NCI-H748 (cell line): ENCODE measurements around the gene CCDC184.
"Not testable (repeated sequence)": the region's sequence is repeated elsewhere in the genome, so short reads cannot be mapped to it uniquely, and the experiment has no call there.

ENCODE experiments used
- DNase-seq: peaks from one replicate; lab custom pipeline; 2025; ENCODE audit not compliant: unreplicated experiment; lab: John Stamatoyannopoulos, UW

The CCDC184 gene

DNA sequence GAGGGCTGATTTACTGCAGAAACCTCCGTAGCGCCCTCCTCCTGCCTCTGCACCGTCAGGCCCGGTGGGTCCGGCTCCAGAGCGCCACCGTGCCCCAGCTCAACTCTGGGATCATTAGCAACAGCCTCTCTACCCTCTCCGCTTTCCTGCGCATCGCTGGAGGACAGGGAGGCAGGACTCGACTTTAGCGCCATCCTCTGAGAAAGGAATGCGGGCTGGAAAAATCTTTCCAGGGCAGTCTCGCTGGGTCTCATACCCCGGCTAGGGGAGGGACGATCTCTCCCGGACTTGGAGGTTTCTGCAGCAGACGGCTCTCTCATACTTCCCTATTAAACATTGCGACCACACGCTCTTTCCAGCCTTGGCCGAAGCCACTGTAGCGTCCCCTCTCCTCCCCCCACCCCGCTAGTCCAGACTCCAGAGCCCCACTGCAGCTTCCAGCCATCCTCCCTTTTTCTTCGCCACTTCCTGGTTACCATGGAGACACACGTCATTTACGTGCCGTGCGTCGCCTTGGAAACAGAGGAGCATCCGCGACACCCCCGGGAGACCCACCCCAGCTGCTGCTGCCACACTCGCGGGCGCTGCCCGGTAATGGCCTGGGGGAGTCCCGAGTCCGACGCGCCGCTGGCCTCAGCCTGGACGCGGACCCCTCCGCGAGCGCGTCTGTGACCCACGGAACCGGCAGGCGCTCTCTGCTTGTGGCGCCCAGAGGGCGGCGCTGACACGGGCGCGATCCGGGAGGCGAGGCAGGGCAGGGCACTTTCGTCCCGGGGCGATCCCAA lies at the start of gene CCDC184:
Gene CCDC184, plus strand, starts transcription at position 554 of the 785 bp plus-strand sequence. CDS start 479 bp downstream, outside the sequence.
- peak; percentile 96 for DNase-seq

DNA sequence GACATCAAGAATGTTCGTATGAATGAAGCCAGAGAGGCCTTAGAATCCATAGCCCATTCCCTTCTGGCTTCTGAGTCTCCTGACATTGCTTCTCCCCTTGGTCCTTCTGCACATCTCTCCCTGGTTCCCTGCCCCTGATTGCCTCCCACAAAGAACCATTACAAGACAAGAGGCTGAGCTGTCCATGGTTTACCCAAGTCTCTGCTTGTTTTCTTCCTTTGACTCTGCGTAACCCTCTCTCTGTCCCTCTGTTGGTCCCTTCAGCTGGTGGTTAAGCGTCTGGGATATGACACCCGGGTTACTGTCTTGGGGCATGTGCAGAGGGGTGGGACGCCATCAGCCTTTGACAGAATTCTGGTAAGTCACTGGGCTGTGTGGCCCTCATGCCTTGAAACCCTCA lies 48.4 kb upstream of the CCDC184 start:
- DNase-seq: no peak

DNA sequence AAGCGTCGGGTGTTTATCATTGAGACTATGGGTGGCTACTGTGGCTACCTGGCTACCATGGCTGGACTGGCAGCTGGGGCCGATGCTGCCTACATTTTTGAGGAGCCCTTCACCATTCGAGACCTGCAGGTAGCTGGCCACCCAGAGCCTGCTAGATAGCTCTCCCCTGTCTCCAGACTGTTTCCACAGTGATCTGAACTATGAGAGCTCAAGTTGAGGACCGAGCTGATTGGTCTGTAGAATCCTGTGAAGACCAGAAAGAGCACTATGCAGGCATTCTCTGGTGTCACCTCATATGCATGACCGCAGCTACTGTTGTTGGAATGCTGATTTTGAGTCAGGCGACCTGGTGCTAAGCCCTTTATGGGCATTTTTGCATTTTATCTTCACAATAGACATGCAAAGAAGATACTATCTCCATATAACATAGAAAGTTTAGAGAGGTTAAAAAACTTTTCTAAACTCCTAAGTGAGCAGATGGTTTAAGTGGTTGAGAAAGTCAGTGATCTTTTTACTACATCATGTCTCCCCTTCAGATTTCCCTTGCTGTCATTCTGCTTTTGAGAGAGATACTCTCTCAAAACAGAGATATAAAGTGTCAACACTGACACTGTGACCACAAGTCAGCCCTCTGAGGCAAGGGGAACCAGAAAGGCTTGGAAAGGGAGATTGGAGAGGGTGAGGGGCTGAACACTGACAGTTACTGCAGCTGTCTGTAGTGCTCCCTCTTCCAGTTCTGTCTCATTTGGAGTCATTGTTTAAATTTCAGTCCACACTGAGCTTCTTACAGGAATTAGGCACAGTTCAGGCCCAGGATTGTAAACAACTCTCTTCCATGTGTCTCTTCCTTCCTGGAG lies 40.4 kb upstream of the CCDC184 start:
- no peak for DNase-seq

DNA sequence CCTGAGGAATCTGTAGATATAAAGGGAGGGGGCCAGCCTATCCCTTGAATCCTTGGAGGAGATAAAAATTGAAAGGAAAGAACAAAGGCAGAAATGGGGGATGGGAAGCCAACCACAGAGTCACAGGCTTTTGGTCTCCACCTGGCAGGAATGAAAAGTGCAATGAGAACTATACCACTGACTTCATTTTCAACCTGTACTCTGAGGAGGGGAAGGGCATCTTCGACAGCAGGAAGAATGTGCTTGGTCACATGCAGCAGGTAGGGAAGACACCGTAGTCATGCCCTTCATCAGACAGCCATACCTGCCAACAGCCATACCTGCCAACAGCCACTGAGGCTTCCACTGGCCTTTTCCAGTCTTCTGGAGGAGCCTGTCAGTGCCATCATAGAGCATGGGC lies 39.5 kb upstream of the CCDC184 start:
- DNase-seq: no peak

DNA sequence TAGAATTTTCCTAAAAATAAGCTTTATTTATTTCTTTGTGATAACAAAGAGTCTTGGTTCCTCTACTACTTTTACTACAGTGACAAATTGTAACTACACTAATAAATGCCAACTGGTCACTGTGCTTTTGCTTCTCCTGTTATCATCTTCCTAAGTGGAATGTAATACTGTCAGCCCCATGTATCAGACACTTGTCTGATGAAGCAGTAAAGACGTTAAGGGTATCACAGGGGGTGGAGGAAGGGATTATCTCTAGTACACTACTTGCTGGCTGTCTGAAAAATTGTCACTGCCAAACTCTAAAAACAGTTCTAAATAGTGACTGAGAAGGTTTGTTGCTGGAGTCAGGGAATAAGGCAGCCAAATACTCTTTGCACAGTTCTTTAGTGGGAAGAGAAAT lies 37.5 kb upstream of the CCDC184 start:
- DNase-seq: no peak

DNA sequence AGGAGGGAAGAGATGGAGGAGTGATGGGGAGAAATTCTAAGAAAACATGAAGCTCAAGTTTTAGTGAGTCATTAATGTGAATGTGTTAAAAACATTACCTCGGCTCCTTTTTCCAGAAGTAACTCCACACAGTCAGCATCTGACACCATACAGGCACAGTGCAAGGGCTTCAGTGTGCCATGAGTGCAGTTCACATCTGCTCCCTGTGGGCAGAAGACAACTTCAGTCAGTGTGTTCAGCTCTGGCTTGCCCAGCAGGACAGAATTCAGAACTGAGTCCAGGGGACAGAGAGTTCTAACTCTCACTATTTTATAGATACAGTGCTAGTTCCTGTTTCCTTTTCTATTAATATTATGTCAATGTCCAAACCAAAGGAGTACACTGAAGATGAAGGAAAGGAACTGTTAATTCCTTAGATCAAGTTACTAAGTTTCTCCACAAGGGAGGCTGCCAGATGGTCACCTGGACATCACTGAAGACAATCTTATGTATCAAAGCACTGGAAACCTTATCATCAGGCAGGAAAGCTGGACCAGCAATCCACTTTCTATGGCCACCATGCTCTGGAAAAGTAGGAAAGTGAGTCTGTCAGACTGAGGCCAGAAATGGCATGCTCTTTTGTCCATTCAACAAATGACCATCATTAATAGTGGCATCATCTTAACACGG lies 32.2 kb upstream of the CCDC184 start:
- DNase-seq: no peak

DNA sequence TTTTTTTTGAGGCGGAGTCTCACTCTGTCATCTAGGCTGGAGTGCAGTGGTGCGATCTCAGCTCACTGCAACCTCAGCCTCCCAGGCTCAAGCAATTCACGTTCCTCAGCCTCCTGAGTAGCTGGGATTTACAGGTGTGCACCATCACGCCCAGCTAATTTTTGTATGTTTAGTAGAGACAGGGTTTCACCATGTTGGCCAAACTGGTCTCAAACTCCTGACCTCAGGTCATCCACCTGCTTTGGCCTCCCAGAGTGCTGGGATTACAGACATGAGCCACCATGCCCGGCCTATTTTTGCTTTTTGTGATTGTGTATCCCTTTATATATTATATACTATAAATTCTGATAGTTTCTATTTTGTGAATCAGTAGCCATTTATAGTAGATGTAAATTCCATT lies 27.7 kb upstream of the CCDC184 start:
- not testable (repeated sequence) for DNase-seq

DNA sequence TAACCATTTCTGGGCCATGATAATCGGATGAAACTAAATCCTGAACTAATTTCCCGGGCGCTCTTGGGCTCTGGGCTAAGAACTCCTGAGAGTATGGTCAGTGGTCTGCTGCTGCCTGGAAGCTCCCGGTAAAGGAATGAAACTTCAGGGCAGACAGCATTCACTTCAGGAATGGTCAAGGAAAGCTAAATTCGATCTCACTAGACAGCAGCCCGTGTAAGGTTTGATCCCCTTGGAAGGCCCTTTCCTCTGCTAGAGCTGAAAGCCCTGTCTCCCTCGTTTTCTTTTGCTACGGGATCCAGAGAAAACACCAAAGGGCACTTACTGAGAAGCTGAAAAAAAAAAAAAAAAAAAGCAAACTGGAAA lies 26.8 kb upstream of the CCDC184 start:
- DNase-seq: peak; percentile 32

DNA sequence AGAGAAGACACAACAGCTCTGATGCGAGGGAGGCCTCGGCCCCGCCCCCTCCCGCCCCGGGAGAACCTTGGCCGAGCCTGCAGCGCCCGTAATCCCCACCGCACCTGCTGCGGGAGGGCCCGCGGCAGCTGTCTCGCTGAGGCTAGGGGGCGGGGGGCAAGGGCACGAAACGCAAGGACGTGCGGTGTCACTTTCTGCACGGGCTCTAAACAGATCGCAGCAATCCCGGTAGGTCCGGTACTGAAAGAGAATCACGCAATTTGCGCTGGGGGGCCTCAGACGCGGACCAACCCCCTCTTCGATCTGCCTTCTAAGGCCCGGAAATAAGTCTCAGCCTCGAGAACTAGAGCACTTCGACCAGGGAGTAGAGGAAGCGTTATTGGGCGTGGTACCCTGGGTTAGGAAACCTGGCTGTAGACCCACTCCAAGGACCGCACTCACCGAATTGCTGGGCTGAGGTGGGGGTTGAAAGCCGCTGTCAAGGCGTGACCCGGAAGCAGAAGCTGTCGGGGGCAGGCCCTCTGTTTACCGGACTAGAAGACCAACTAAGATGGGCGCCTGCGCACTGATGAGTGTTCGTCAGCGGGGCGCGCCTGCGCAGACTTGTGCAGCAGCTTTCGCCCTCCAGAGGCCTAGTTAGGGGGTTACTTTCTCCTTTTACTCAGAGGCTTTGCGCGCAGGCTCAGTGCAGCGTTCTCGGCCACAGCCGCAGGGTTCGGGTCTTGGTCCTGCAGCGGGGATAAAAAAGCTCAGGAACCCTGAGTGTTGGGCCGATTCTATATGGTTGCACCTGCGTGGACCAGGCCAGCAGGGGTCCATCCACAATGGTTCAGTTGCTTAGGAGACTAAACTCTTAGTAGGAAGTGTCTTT lies 26.2 kb upstream of the CCDC184 start, which contains the start of gene ASB8:
Gene ASB8, minus strand, starts transcription at position 498 of the 871 bp plus-strand sequence. CDS start 4,019 bp downstream, outside the sequence.
- DNase-seq: peak; percentile 98

DNA sequence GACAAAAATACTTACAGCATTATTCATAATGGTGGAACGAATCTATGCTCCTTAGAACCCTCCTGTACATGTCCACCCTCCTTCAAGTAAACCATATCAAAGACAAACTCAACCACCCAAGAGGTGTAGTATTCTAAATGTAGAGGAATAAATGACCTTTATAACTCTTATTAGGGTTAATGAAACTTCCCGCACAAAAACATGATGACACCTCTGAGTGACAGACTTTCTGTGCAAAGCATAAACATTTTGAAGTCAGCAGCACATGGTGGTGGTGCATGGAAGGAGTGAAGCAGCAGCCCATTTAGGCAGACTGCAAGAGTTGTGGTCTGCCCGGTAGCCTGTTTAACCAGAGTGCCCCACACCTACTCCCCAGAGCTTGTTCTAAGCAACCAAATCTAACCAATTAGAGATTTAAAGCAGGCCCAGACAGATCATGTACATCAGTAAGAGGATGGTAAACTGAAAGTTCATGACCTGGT lies 25.5 kb upstream of the CCDC184 start:
- DNase-seq: no peak

DNA sequence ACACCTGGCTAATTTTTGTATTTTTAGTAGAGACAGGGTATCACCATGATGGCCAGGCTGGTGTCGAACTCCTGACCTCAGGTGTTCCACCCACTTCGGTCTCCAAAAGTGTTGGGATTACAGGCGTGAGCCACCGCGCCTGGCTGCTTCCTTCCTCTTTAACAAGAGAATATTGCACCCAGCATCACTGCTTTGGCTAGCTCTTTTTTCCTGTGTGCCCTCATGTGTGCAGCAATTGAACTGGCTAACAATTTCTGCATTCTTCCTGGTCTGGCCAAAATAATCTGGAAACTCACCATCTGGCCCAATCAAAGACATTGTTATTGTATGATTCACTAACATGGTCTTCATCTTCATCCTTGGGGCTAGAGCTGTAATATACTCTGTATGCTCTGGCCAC lies 23.4 kb upstream of the CCDC184 start:
- no peak for DNase-seq

DNA sequence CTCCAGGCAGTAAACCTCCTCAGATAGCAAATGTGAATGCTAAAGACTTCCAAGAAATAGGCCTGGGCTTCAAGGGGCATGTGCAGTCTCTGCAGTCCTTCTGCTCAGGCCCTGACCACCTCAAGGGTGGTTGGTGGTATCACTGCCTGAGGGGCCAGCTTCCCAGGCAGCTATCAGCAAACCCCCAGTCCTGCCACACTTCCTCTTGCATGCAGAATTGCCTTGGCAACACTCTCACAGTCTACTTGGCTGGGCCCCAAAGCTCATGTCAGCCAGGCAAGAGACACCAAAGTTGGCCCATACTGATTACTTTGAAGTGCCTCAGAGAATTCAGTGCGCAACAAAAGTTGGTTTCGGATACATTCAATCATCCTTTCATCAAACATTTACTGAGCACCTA lies 22.6 kb upstream of the CCDC184 start:
- DNase-seq: no peak

DNA sequence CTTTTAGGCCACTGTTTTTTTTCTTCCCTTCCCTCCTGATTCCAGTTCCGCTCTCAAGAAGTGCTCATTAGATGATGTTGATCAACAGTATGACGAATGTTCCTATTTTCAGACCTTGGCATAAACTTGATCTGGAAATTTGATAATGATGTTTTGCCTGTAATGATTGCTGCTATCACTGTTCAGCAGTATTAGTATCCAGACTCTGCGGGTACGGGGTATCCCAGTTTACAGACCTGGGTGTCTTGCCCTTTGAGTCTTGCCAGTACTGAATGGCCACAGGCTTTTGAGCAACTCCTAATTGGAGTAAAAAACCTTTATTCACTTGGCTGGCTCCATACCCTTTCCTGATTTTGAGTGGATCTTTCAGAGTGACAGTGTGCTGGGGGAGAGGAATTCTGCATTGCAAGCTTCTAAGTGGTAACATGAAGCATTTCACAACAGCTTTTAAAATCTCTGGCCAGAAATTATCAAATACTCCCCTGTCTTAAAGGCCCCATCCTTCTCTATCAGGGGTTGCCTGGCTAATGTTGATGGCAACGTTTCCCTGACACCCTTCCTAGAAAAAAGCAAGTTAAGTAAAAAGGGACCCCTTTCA lies 20.2 kb upstream of the CCDC184 start:
- DNase-seq: no peak

DNA sequence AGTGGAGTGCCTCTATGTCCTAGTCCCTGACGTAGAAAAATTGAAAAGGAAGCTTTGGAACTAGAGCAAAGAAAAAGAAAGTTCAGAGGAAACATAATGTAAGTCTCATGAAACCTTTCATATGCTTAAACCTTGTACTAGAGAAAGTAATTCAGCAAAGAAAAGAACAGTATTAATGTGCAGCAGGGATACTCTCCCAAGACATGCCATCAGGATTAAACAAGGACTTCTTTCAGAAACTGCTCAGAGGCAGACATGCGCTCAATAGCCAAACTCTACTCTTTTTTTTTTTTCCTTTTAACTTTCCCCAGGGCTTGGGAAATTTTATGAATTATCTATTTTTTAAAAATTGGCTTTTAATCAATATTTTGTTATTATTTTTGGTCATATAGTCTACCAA lies 19.0 kb upstream of the CCDC184 start:
- no peak for DNase-seq

DNA sequence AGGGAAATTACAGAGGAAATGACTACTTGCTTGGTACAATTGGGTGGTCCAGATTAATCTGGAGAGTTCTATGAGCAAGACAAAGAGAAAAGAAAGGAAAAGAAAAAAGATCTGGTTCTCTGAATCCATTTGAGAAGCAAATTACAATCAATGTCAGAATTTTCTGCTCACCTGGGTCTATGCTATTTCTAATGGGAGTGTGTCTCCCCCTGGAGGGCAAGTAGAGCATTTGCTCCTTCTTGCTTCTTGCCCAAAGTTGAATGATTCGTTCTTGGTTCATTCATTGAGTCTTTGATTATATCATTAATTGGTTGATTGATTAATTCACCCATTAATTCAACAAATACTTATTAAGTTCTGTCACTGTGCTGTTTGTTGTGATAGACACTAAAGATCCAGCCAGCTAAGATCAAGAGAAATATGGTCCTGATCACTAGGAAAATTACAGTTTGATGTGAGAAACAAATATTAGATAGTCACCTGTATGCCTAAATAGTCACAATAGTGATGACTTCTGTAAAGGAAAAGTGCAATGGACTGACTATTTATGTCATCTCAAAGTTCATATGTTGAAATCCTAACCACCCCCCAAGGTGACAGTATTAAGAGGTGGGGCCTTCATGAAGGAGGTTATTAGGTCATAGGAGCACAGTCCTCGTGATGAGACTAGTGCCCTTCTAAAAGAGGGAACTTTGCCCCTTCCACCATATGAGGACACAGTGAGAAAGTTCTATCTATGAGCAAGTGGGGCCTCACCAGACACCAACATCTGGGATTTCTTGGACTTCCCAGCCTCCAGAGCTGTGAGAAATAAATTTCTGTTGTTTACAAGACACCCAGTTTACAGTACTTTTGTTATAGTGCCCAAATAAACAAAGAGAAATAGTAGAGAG lies 18.1 kb upstream of the CCDC184 start:
- DNase-seq: peak; percentile 62

DNA sequence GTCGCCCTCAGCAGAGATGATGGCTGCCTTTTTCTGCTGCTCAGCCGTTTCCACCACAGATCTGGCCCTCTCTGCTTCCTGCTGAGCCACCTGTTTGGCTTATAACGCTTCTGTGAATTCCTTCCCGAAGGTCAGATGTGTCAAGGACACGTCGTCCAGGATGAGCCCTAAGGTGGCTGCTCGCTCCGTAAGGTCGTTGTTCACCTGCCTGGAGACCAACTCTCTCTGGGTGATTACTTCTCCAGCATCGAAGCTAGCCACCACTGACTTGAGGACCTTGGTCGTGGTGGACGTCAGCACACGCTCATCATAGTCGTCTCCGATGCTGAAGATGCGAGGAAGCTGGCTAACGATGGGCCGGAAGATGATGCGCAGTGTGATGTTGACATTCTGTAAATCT lies 14.4 kb upstream of the CCDC184 start:
- no peak for DNase-seq

DNA sequence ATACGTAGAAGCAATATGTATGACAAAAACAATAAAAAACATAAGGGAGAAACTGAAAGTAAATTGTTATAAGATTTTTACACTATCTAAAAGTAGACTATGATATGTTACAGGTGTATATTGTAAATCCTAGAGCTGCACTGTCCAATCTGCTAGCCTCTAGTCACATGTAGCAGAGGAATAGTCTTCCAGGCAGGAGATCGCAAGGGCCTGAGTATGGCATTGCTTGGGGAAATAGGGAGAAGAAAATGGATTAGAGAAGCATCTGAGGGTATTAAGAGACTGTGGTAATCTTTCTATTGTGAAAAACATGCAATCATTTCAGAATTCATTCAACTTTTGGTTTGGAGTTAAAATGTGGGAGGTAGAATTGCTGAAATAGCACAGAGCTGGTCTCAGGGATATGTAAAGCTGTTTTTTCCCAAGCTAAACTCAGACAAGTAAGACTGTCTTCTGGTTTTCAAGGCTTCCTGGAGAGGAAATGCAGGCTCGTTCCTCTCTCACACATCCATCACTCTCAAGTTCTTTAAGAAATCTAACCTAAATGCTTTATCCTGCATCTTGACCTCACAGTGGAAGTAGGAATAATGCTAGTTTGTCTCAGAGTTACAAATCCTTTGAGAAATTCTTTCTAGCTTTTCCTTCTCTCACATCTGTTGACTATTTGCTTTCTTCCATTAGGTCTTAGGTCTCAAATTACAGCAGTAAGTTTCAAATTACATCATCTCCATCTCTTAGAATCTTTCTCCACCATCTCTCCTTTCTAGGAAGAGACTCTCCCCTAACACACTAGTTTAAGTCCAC lies 7.6 kb upstream of the CCDC184 start:
- no peak for DNase-seq

DNA sequence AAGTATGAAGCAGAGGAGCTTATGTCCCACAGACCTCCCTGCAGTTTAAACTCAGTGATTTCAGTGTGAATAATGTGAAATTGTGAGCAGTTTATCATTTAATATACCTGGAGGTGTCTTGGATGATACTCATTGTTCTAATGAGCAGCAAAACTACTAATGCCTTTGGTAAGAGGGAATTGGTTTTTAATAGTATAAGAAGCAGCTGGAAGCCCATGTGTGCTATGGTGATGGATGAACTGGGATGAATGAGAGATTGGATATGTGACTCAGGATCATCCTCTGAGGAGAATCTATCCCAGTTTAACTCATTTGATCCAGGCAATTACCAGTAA lies 7.1 kb upstream of the CCDC184 start:
- no peak for DNase-seq
